Activated T-helper 9 cell treated with anti-CD3 and anti-CD28 coated beads, Interleukin-2, amount 50 U/mL, for 16 hours (primary cell): Measurements from ENCODE around the gene IQSEC1.

ENCODE experiments used
- DNase-seq: peaks from one replicate; pipeline ENCODE4 v3.0.0-alpha.2; 2020; ENCODE audit warnings: low read depth

Gene IQSEC1

GRCh38 chr3:13085846-13086179, 12.6 kb upstream of the IQSEC1 start:
- no peak for DNase-seq

- DNase-seq: no peak
These were observed 12.0 kb upstream of the IQSEC1 start for GRCh38 chr3:13085081-13085845.

- no peak for DNase-seq
These were observed 10.7 kb upstream of the IQSEC1 start for GRCh38 chr3:13083898-13084297.

GRCh38 chr3:13083254-13083653, 10.0 kb upstream of the IQSEC1 start:
- no peak for DNase-seq

- no peak for DNase-seq
These were observed 9.4 kb upstream of the IQSEC1 start for GRCh38 chr3:13082677-13083076.

- DNase-seq: no peak
These were observed 8.6 kb upstream of the IQSEC1 start for GRCh38 chr3:13081603-13082360.

GRCh38 chr3:13080591-13080990, 7.4 kb upstream of the IQSEC1 start:
- DNase-seq: no peak

- no peak for DNase-seq
These were observed 6.8 kb upstream of the IQSEC1 start for GRCh38 chr3:13080026-13080425.

- no peak for DNase-seq
These were observed 6.3 kb upstream of the IQSEC1 start for GRCh38 chr3:13079510-13079909.

- no peak for DNase-seq
These were observed 5.8 kb upstream of the IQSEC1 start for GRCh38 chr3:13079051-13079450.

- DNase-seq: no peak
These were observed 5.1 kb upstream of the IQSEC1 start for GRCh38 chr3:13078163-13078905.

- DNase-seq: no peak
These were observed 4.4 kb upstream of the IQSEC1 start for GRCh38 chr3:13077431-13078162.

- no peak for DNase-seq
These were observed 2.9 kb upstream of the IQSEC1 start for GRCh38 chr3:13075986-13076654.

- no peak for DNase-seq
These were observed 2.1 kb upstream of the IQSEC1 start for GRCh38 chr3:13075318-13075717.

GRCh38 chr3:13074006-13074375, 762 bp upstream of the IQSEC1 start:
- no peak for DNase-seq

- DNase-seq: no peak
These were observed 466 bp downstream of the IQSEC1 start for GRCh38 chr3:13072600-13073325.

GRCh38 chr3:13072239-13072599, 1.0 kb downstream of the IQSEC1 start:
- DNase-seq: no peak

GRCh38 chr3:13071695-13072094, 1.5 kb downstream of the IQSEC1 start:
- DNase-seq: no peak

GRCh38 chr3:13070391-13071070, 2.7 kb downstream of the IQSEC1 start:
- DNase-seq: no peak

- no peak for DNase-seq
These were observed 3.7 kb downstream of the IQSEC1 start for GRCh38 chr3:13069495-13069894.
